Gastrocnemius medialis (tissue), 4 donors: ENCODE measurements around the gene DNMBP. TPM values are rescaled to one million over a fixed set of nuclear protein-coding genes. Genes with fewer than 3 reads are reported as not detected.

ENCODE experiments used
- ATAC-seq, 2 donors: fragments of 150-250 bp; one replicate each; pipeline ENCODE4 v1.9.1; 2016
- DNase-seq, 2 donors: peaks; one replicate each; pipeline ENCODE4 v3.0.0-alpha.2; 2019
- H3K27ac ChIP-seq, 4 donors: fragments of 200-600 bp; sonication (generic); 1 replicate in 1 of 4; 2 replicates in 3 of 4; pipeline ENCODE4 v1.5.1; 2016 to 2018; ENCODE audit warnings: mild to moderate bottlenecking in 2 of 4, moderate library complexity in 1 of 4
- H3K27me3 ChIP-seq, 3 donors: fragments of 200-600 bp; sonication (generic) in 2 of 3; 1 replicate in 1 of 3; 2 replicates in 2 of 3; pipeline versions ENCODE4 v1.5.1 to v1.6.0; 2016 to 2019; ENCODE audit warnings: mild to moderate bottlenecking in 1 of 3, moderate library complexity in 1 of 3
- H3K36me3 ChIP-seq, 2 donors: fragments of 200-600 bp; sonication (generic) in 1 of 2; one replicate each; pipeline ENCODE4 v1.5.1; 2017 to 2018
- H3K4me1 ChIP-seq, 2 donors: fragments of 200-600 bp; sonication (generic) in 1 of 2; one replicate each; pipeline ENCODE4 v1.5.1; 2016 to 2017; ENCODE audit warnings: mild to moderate bottlenecking in 2 of 2
- H3K4me3 ChIP-seq, 4 donors: fragments of 200-600 bp; sonication (generic) in 3 of 4; 1 replicate in 1 of 4; 2 replicates in 3 of 4; pipeline ENCODE4 v1.5.1; 2016 to 2019; ENCODE audit warnings: mild to moderate bottlenecking in 2 of 4
- H3K9me3 ChIP-seq, 3 donors: fragments of 200-600 bp; sonication (generic) in 2 of 3; 1 replicate in 1 of 3; 2 replicates in 2 of 3; pipeline ENCODE4 v1.5.1; 2016 to 2019
- CTCF ChIP-seq, 5 experiments: fragments of 450-650 bp in 3 of 5; fragments of 200-600 bp in 2 of 5; sonication (generic) in 2 of 5; IDR thresholded peaks in 4 of 5; conservative IDR thresholded peaks in 1 of 5; 1 replicate in 4 of 5; 2 replicates in 1 of 5; pipeline ENCODE4 v1.5.1; 2016 to 2019; ENCODE audit warnings: antibody characterized with exemption in 5 of 5, mild to moderate bottlenecking in 3 of 5, moderate library complexity in 3 of 5
- POLR2A ChIP-seq, 2 donors: fragments of 450-650 bp; IDR thresholded peaks; one replicate each; pipeline ENCODE4 v1.6.1; 2017; ENCODE audit warnings: antibody characterized with exemption in 2 of 2, mild to moderate bottlenecking in 2 of 2, moderate library complexity in 2 of 2
- in situ Hi-C, 4 donors: fragments of 200-750 bp; cut with MboI; loops; one replicate each; pipeline versions ENCODE4 v1.15.0 to v1.8.0; 2017; ENCODE audit warnings: low sequenced_read_pairs in 4 of 4
- intact Hi-C: fragments of 100-400 bp; cut with DNase I; formaldehyde crosslinking; loops from one replicate; pipeline ENCODE4 v1.15.1; 2023; ENCODE audit warnings: low total_unique reads
- total RNA-seq, 4 donors: library from RNA; depleted of rRNA; stranded (reverse); fragments of >200 nt; gene quantifications; one replicate each; pipeline versions ENCODE4 v1.1.0 to v1.2.3, GENCODE V29; 2016

DNMBP gene
- total RNA-seq, 4 donors from 2014 or later, result 9.5 to 22.5 (median 15.0) TPM

- Histone ChIP-seq H3K27ac (no peak overlapping the region), H3K4me1 (peaks cover 22 to 23% of the 10 kb centered on the region in 2 donors)
- intact Hi-C loops, result no loop called here
Observed at GRCh38 chr10:99920486-99920885, 89.3 kb downstream of the DNMBP start.

GRCh38 chr10:99917963-99918825, 91.6 kb downstream of the DNMBP start:
- TF ChIP-seq CTCF (IDR thresholded peaks at IDR 0.05 in 4 of 5, conservative IDR thresholded peaks at IDR 0.05 in 1 of 5), result no peak
- no peak for TF ChIP-seq POLR2A (IDR thresholded peaks at IDR 0.05)
- Histone ChIP-seq H3K4me3 (peak overlapping the region; percentile 2 to 43 (median 27)), H3K9me3 (no peaks in the 10 kb centered on the region), H3K36me3 (no peaks in the 10 kb centered on the region), H3K27me3 (no peaks in the 10 kb centered on the region), H3K4me1 (peaks cover 14 to 15% of the 10 kb centered on the region in 2 donors), H3K27ac (peak overlapping the region; percentile 8 to 52 (median 13))
- intact Hi-C loops (no loop called here), in situ Hi-C loops (loop anchor here in 1 of 4 donors (25.0 kb wide), 1 partner anchor 94 kb away; the partner anchor contains the start of gene DNMBP)
- ATAC-seq, result no peak
- DNase-seq, result no peak

More at GRCh38 chr10:99920486-99920885, 89.3 kb downstream of the DNMBP start:
- no peak for DNase-seq
- no peak overlapping the region for H3K4me3 ChIP-seq
- ATAC-seq, result no peak
- no peaks in the 10 kb centered on the region for H3K27me3 ChIP-seq
- H3K9me3 ChIP-seq, result no peaks in the 10 kb centered on the region
- no peak for TF ChIP-seq POLR2A (IDR thresholded peaks at IDR 0.05)
- no peak for TF ChIP-seq CTCF (IDR thresholded peaks at IDR 0.05 in 4 of 5, conservative IDR thresholded peaks at IDR 0.05 in 1 of 5)
- in situ Hi-C loops, result loop anchor here in 1 of 4 donors (25.0 kb wide), 1 partner anchor 92 kb away; the partner anchor contains the start of gene DNMBP
- H3K36me3 ChIP-seq, result no peaks in the 10 kb centered on the region

GRCh38 chr10:99916776-99917175, 93.0 kb downstream of the DNMBP start:
- Histone ChIP-seq H3K4me3 (no peak overlapping the region), H3K36me3 (no peaks in the 10 kb centered on the region), H3K27me3 (no peaks in the 10 kb centered on the region), H3K27ac (no peak overlapping the region), H3K9me3 (no peaks in the 10 kb centered on the region), H3K4me1 (peaks cover 11 to 22% of the 10 kb centered on the region in 2 donors)
- TF ChIP-seq CTCF (IDR thresholded peaks at IDR 0.05 in 4 of 5, conservative IDR thresholded peaks at IDR 0.05 in 1 of 5) (no peak), POLR2A (IDR thresholded peaks at IDR 0.05) (no peak)
- in situ Hi-C loops, result loop anchor here in 1 of 4 donors (25.0 kb wide), 1 partner anchor 96 kb away; the partner anchor contains the start of gene DNMBP
- DNase-seq (no peak), ATAC-seq (no peak)
- intact Hi-C loops, result no loop called here

GRCh38 chr10:99915414-99915813, 94.3 kb downstream of the DNMBP start:
- in situ Hi-C loops, result loop anchor here in 1 of 4 donors (25.0 kb wide), 1 partner anchor 97 kb away; the partner anchor contains the start of gene DNMBP

More at GRCh38 chr10:99915414-99915813, 94.3 kb downstream of the DNMBP start:
- Histone ChIP-seq H3K9me3 (no peaks in the 10 kb centered on the region), H3K4me1 (peaks cover 11 to 23% of the 10 kb centered on the region in 2 donors), H3K4me3 (no peak overlapping the region), H3K27ac (no peak overlapping the region), H3K36me3 (no peaks in the 10 kb centered on the region), H3K27me3 (no peaks in the 10 kb centered on the region)
- no peak for TF ChIP-seq CTCF (IDR thresholded peaks at IDR 0.05 in 4 of 5, conservative IDR thresholded peaks at IDR 0.05 in 1 of 5)
- TF ChIP-seq POLR2A (IDR thresholded peaks at IDR 0.05), result no peak
- ATAC-seq (no peak), DNase-seq (no peak)
- intact Hi-C loops, result no loop called here
